Activated T-helper 1 cell treated with anti-CD3 and anti-CD28 coated beads, Interleukin-12 subunit alpha, Interleukin-12 subunit beta, Interleukin-2, Interleukin-4 antibody, amounts not matched to agents 30 ng/mL and 10 ng/mL and 1 ng/mL, durations not matched to agents 14 hours and 24 hours and 36 hours (primary cell): ENCODE results near the gene SPECC1. TPM values are rescaled to one million over a fixed set of nuclear protein-coding genes. Genes with fewer than 3 reads are reported as not detected.
"Not testable (repeated sequence)": the region's sequence is repeated elsewhere in the genome, so short reads cannot be mapped to it uniquely, and the experiment has no call there.

ENCODE experiments used
- DNase-seq: peaks from one replicate; pipeline ENCODE4 v3.0.0; 2021; ENCODE audit warnings: low spot score
- H3K27ac Mint-ChIP-seq: one replicate; pipeline ENCODE4 v1.8.0; 2021; ENCODE audit warnings: mild to moderate bottlenecking, mixed read lengths
- H3K27me3 Mint-ChIP-seq: one replicate; pipeline ENCODE4 v1.8.0; 2022; ENCODE audit warnings: mild to moderate bottlenecking, moderate library complexity, mixed read lengths; ENCODE audit not compliant: insufficient read depth
- H3K36me3 Mint-ChIP-seq: one replicate; pipeline ENCODE4 v1.8.0; 2021; ENCODE audit warnings: low read depth, mixed read lengths
- H3K4me1 Mint-ChIP-seq: one replicate; pipeline ENCODE4 v1.8.0; 2021; ENCODE audit warnings: low read depth, mixed read lengths
- H3K4me3 Mint-ChIP-seq: one replicate; pipeline ENCODE4 v1.8.0; 2021; ENCODE audit warnings: mild to moderate bottlenecking, moderate library complexity, mixed read lengths
- H3K9me3 Mint-ChIP-seq: one replicate; pipeline ENCODE4 v1.8.0; 2021; ENCODE audit warnings: mixed read lengths
- intact Hi-C: fragments of 100-400 bp; cut with micrococcal nuclease; formaldehyde crosslinking; loops from one replicate; pipeline ENCODE4 v1.15.1; 2024
- total RNA-seq: library from RNA; stranded (reverse); gene quantifications from 2 replicates; pipeline ENCODE4 v1.2.3, GENCODE V29; 2022

The SPECC1 gene
- total RNA-seq, 1 donor from 2014 or later = 11.1 TPM

- no peaks in the 10 kb centered on the region for H3K36me3 Mint-ChIP-seq
- peak; percentile 74 for DNase-seq
- H3K4me1 Mint-ChIP-seq = peaks cover 18% of the 10 kb centered on the region
- peak overlapping the region; percentile 31 for H3K27ac Mint-ChIP-seq
- no peaks in the 10 kb centered on the region for H3K9me3 Mint-ChIP-seq
- H3K27me3 Mint-ChIP-seq = peaks cover 2% of the 10 kb centered on the region
- intact Hi-C loops = loop anchor here (1.0 kb wide), 3 partner anchors 93 to 235 kb away; no protein-coding TSS in a partner anchor
- H3K4me3 Mint-ChIP-seq = no peak overlapping the region
Observed at GRCh38 chr17:20226814-20227482, 217.8 kb downstream of the SPECC1 start.

- H3K27me3 Mint-ChIP-seq, H3K27ac Mint-ChIP-seq, DNase-seq, H3K9me3 Mint-ChIP-seq, H3K4me3 Mint-ChIP-seq, H3K36me3 Mint-ChIP-seq, intact Hi-C loops: not testable (repeated sequence)
- H3K4me1 Mint-ChIP-seq = peaks cover 18% of the 10 kb centered on the region
Observed at GRCh38 chr17:20227720-20228370, 218.7 kb downstream of the SPECC1 start.

GRCh38 chr17:20228410-20228809 lies 219.3 kb downstream of the SPECC1 start:
- intact Hi-C loops = no loop called here

GRCh38 chr17:20228860-20229259 lies 219.7 kb downstream of the SPECC1 start:
- no peaks in the 10 kb centered on the region for H3K9me3 Mint-ChIP-seq
- intact Hi-C loops = no loop called here
- no peak overlapping the region for H3K27ac Mint-ChIP-seq
- no peaks in the 10 kb centered on the region for H3K36me3 Mint-ChIP-seq
- DNase-seq = no peak
- peaks cover 27% of the 10 kb centered on the region for H3K4me1 Mint-ChIP-seq
- H3K27me3 Mint-ChIP-seq = peaks cover 2% of the 10 kb centered on the region
- H3K4me3 Mint-ChIP-seq = no peak overlapping the region

More at GRCh38 chr17:20228410-20228809, 219.3 kb downstream of the SPECC1 start:
- Mint-ChIP-seq H3K27ac (no peak overlapping the region), H3K9me3 (no peaks in the 10 kb centered on the region), H3K36me3 (no peaks in the 10 kb centered on the region), H3K27me3 (peaks cover 2% of the 10 kb centered on the region), H3K4me1 (peaks cover 23% of the 10 kb centered on the region), H3K4me3 (no peak overlapping the region)
- no peak for DNase-seq

GRCh38 chr17:20230924-20231323 lies 221.8 kb downstream of the SPECC1 start:
- peaks cover 3% of the 10 kb centered on the region for H3K9me3 Mint-ChIP-seq
- no peak overlapping the region for H3K27ac Mint-ChIP-seq
- H3K36me3 Mint-ChIP-seq = peaks cover 6% of the 10 kb centered on the region
- DNase-seq = no peak
- H3K27me3 Mint-ChIP-seq = no peaks in the 10 kb centered on the region
- no peak overlapping the region for H3K4me3 Mint-ChIP-seq
- intact Hi-C loops = loop anchor here (5.0 kb wide), 1 partner anchor 76 kb away; no protein-coding TSS in a partner anchor
- H3K4me1 Mint-ChIP-seq = peaks cover 48% of the 10 kb centered on the region

GRCh38 chr17:20232611-20233010 lies 223.5 kb downstream of the SPECC1 start:
- no peak for DNase-seq
- Mint-ChIP-seq H3K36me3 (peaks cover 6% of the 10 kb centered on the region), H3K4me3 (no peak overlapping the region), H3K9me3 (peaks cover 3% of the 10 kb centered on the region), H3K27me3 (no peaks in the 10 kb centered on the region), H3K27ac (no peak overlapping the region), H3K4me1 (peaks cover 45% of the 10 kb centered on the region)
- intact Hi-C loops = loop anchor here (5.0 kb wide), 1 partner anchor 75 kb away; no protein-coding TSS in a partner anchor

GRCh38 chr17:20234276-20234675 lies 225.1 kb downstream of the SPECC1 start:
- intact Hi-C loops = loop anchor here (1.0 to 5.0 kb wide), 7 partner anchors 21 to 79 kb away; no protein-coding TSS in a partner anchor
- Mint-ChIP-seq H3K9me3 (peaks cover 3% of the 10 kb centered on the region), H3K4me3 (peak overlapping the region; percentile 36), H3K36me3 (peaks cover 6% of the 10 kb centered on the region), H3K4me1 (peaks cover 39% of the 10 kb centered on the region), H3K27ac (peak overlapping the region; percentile 81), H3K27me3 (no peaks in the 10 kb centered on the region)
- DNase-seq = peak; percentile 73

GRCh38 chr17:20235747-20236146 lies 226.6 kb downstream of the SPECC1 start:
- Mint-ChIP-seq H3K9me3 (peaks cover 3% of the 10 kb centered on the region), H3K36me3 (peaks cover 8% of the 10 kb centered on the region), H3K27ac (no peak overlapping the region), H3K4me1 (peaks cover 35% of the 10 kb centered on the region), H3K27me3 (no peaks in the 10 kb centered on the region), H3K4me3 (no peak overlapping the region)
- no peak for DNase-seq
- intact Hi-C loops = loop anchor here (2.0 kb wide), 3 partner anchors 19 to 35 kb away; no protein-coding TSS in a partner anchor

GRCh38 chr17:20236578-20237227 lies 227.5 kb downstream of the SPECC1 start:
- H3K9me3 Mint-ChIP-seq = peaks cover 3% of the 10 kb centered on the region

GRCh38 chr17:20239776-20240175 lies 230.6 kb downstream of the SPECC1 start:
- DNase-seq, H3K27me3 Mint-ChIP-seq, H3K4me3 Mint-ChIP-seq, intact Hi-C loops, H3K9me3 Mint-ChIP-seq, H3K36me3 Mint-ChIP-seq, H3K27ac Mint-ChIP-seq: not testable (repeated sequence)
- peaks cover 17% of the 10 kb centered on the region for H3K4me1 Mint-ChIP-seq

More at GRCh38 chr17:20236578-20237227, 227.5 kb downstream of the SPECC1 start:
- H3K4me3 Mint-ChIP-seq = no peak overlapping the region
- intact Hi-C loops = no loop called here
- peaks cover 35% of the 10 kb centered on the region for H3K4me1 Mint-ChIP-seq
- H3K36me3 Mint-ChIP-seq = peaks cover 8% of the 10 kb centered on the region
- H3K27ac Mint-ChIP-seq = no peak overlapping the region
- no peaks in the 10 kb centered on the region for H3K27me3 Mint-ChIP-seq
- DNase-seq = no peak

GRCh38 chr17:20241855-20242254 lies 232.7 kb downstream of the SPECC1 start:
- Mint-ChIP-seq H3K36me3 (peaks cover 1% of the 10 kb centered on the region), H3K27me3 (no peaks in the 10 kb centered on the region), H3K9me3 (no peaks in the 10 kb centered on the region), H3K4me3 (no peak overlapping the region), H3K27ac (no peak overlapping the region), H3K4me1 (peaks cover 13% of the 10 kb centered on the region)
- intact Hi-C loops = no loop called here
- DNase-seq = no peak

GRCh38 chr17:20242271-20242670 lies 233.1 kb downstream of the SPECC1 start:
- H3K9me3 Mint-ChIP-seq = no peaks in the 10 kb centered on the region
- no peak overlapping the region for H3K4me3 Mint-ChIP-seq
- peaks cover 18% of the 10 kb centered on the region for H3K4me1 Mint-ChIP-seq
- intact Hi-C loops = no loop called here
- H3K27me3 Mint-ChIP-seq = no peaks in the 10 kb centered on the region
- no peak for DNase-seq
- peaks cover 1% of the 10 kb centered on the region for H3K36me3 Mint-ChIP-seq
- no peak overlapping the region for H3K27ac Mint-ChIP-seq

GRCh38 chr17:20243524-20243923 lies 234.4 kb downstream of the SPECC1 start:
- intact Hi-C loops = no loop called here
- Mint-ChIP-seq H3K4me1 (peaks cover 19% of the 10 kb centered on the region), H3K9me3 (no peaks in the 10 kb centered on the region), H3K36me3 (peaks cover 1% of the 10 kb centered on the region), H3K27me3 (no peaks in the 10 kb centered on the region), H3K4me3 (no peak overlapping the region), H3K27ac (no peak overlapping the region)
- DNase-seq = no peak
